NB4 (cell line): Measurements from ENCODE around the gene CFAP74.

ENCODE experiments used
- MYC ChIP-seq: IDR thresholded peaks from 2 replicates; pipeline ENCODE4 v1.6.1; 2011; ENCODE audit warnings: low read depth, low read length
- POLR2A ChIP-seq: IDR thresholded peaks from 2 replicates; pipeline ENCODE4 v1.6.1; 2011; ENCODE audit warnings: mild to moderate bottlenecking; ENCODE audit not compliant: insufficient read length; ENCODE audit errors: extremely low read depth
- TF ChIP-seq, protein P1 (sequence below): IDR thresholded peaks from one replicate; pipeline ENCODE4 v1.5.1; 2012; ENCODE audit warnings: low read depth, low read length
- TF ChIP-seq, protein P2 (sequence below): IDR thresholded peaks from 2 replicates; pipeline ENCODE4 v1.6.1; 2011; ENCODE audit warnings: low read depth, low read length

DNA sequence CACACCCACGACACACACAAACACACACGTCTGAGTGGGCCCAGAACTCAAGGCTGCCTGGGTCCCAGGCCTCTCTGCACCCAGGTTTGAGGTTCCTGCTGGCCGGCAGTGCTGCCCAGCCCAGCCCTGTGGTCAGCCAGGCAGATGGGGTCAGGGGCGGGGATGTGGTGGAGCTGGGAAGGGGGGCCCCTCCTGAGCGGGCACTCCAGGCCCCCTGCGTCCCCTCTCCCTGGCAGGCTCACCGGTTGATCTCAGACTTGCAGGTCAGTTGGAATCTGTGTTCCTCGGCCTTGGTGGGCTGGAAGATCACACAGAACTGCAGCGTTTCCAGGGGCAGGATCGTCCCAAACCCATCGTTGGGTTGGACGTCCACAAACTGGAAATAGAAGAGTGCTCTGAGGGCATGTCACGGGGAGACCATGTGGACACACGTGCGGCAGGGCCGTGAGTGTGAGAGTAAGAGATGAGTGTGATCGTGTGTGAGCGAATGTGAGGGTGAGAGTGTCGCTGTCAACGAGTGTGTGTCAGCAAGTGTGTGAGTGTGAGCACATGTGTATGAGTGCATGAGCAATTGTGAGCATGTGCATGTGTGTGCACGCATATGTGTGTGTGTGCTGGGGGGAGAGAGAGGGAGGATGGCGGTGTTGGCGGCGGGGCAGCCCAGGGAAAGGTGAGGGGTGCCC, 64.8 kb downstream of the CFAP74 start:
- TF ChIP-seq, protein P1, sequence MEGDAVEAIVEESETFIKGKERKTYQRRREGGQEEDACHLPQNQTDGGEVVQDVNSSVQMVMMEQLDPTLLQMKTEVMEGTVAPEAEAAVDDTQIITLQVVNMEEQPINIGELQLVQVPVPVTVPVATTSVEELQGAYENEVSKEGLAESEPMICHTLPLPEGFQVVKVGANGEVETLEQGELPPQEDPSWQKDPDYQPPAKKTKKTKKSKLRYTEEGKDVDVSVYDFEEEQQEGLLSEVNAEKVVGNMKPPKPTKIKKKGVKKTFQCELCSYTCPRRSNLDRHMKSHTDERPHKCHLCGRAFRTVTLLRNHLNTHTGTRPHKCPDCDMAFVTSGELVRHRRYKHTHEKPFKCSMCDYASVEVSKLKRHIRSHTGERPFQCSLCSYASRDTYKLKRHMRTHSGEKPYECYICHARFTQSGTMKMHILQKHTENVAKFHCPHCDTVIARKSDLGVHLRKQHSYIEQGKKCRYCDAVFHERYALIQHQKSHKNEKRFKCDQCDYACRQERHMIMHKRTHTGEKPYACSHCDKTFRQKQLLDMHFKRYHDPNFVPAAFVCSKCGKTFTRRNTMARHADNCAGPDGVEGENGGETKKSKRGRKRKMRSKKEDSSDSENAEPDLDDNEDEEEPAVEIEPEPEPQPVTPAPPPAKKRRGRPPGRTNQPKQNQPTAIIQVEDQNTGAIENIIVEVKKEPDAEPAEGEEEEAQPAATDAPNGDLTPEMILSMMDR = no peak
- no peak for TF ChIP-seq POLR2A
- TF ChIP-seq, protein P2, sequence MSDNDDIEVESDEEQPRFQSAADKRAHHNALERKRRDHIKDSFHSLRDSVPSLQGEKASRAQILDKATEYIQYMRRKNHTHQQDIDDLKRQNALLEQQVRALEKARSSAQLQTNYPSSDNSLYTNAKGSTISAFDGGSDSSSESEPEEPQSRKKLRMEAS = no peak
- no peak for TF ChIP-seq MYC
